ENCODE results near the gene H2AZ1. TPM values are rescaled to one million over a fixed set of nuclear protein-coding genes. Genes with fewer than 3 reads are reported as not detected.

Gene H2AZ1
- total and polyA plus RNA-seq, 8 donors: 151 to 597 (median 386) TPM

DNA sequence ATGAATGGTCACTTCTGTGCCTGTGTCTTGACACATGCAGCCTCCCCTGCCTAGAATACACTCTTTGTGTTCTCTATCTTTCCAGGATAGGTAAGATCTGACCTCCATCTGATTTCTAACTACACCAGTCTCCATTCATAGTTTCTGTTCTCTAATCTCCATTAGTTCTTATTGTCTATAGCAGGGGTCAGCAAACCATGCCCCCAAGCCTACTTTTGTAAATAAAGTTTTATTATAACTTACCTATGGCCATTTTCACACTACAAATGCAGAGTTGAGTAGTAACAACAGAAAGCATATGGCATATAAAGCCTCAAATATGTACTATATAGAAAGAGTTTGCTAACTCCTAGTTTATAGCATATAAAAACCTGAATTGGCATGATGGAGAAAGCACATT is 37.6 kb upstream of the H2AZ1 start:
- intact Hi-C loops (cut with DNase I): no loop called here
- ATAC-seq: no peak
- no peaks in the 10 kb centered on the region for H3K27me3 ChIP-seq
- H3K9me3 ChIP-seq: no peaks in the 10 kb centered on the region
- H3K36me3 ChIP-seq: no peaks in the 10 kb centered on the region
- no peak for TF ChIP-seq CTCF (IDR thresholded peaks at IDR 0.05)
- H3K4me3 ChIP-seq: no peak overlapping the region
- no peaks in the 10 kb centered on the region for H3K4me1 ChIP-seq
- DNase-seq: no peak
- H3K27ac ChIP-seq: no peak overlapping the region

DNA sequence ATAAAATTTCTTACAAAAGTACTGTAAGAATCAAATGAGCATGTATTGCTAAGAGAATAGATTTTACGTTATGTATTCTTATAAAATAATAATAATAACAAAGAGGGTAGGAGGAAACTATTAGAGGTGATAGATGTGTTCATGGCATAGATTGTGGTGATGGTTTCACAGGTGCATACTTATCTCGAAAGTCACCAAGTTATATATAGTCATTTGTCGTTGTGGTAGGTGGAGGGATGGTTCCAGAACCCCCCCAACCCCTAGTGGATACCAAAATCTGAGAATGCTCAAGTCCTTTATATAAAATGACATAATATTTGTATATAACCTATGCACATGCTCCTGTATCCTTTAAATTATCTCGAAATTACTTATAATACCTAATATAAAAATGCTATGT is 36.7 kb upstream of the H2AZ1 start:
- DNase-seq: no peak
- Histone ChIP-seq H3K27me3 (no peaks in the 10 kb centered on the region), H3K4me3 (no peak overlapping the region), H3K36me3 (no peaks in the 10 kb centered on the region), H3K9me3 (no peaks in the 10 kb centered on the region), H3K4me1 (no peaks in the 10 kb centered on the region), H3K27ac (no peak overlapping the region)
- ATAC-seq: no peak
- no peak for TF ChIP-seq CTCF (IDR thresholded peaks at IDR 0.05)
- intact Hi-C loops (cut with DNase I): no loop called here

GRCh38 chr4:99983289-99983943 is 33.3 kb upstream of the H2AZ1 start:
- Histone ChIP-seq H3K9me3 (no peaks in the 10 kb centered on the region), H3K4me1 (no peaks in the 10 kb centered on the region), H3K27me3 (no peaks in the 10 kb centered on the region), H3K27ac (no peak overlapping the region), H3K36me3 (no peaks in the 10 kb centered on the region), H3K4me3 (no peak overlapping the region)
- TF ChIP-seq CTCF (IDR thresholded peaks at IDR 0.05): no peak
- ATAC-seq: no peak
- no peak for DNase-seq
- intact Hi-C loops (cut with DNase I): no loop called here

GRCh38 chr4:99979872-99980271 is 29.8 kb upstream of the H2AZ1 start:
- Histone ChIP-seq H3K4me3 (no peak overlapping the region), H3K9me3 (peaks cover 0 to 4% of the 10 kb centered on the region in 2 donors), H3K27me3 (no peaks in the 10 kb centered on the region), H3K36me3 (no peaks in the 10 kb centered on the region), H3K4me1 (no peaks in the 10 kb centered on the region), H3K27ac (no peak overlapping the region)
- ATAC-seq: no peak
- DNase-seq: no peak
- no peak for TF ChIP-seq CTCF (IDR thresholded peaks at IDR 0.05)
- intact Hi-C loops (cut with DNase I): no loop called here

DNA sequence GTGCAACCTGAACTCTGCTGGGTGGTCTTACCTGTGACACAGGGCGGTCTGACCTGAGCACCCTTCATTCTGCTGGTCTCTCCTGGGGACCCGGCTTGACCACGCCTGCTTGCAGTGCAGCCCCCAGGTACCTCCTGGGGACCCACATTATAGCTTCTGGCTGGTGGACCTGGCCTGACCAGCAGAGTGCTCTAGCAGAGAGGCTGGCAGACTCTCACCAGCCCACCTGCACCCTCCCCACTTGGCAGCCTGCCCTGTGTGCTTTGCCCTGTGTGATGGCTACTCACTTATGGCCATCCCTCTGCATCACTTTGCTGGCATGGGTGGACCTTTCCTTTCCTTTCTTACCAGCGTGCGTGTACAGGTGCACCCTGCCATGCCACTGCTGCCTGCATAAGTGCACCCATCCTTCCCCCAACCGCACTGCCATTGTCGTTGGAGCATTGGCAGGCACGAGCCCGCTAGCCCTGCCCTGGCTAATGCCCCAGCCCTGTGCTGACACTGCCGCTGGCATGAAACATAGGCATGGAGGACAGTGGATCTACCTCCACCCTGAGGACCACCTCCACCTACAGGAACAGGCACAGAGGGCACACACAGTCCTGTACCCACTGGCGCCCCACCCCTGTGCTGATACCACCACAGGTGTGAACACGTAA is 21.5 kb upstream of the H2AZ1 start:
- no peak overlapping the region for H3K27ac ChIP-seq
- H3K36me3 ChIP-seq: no peaks in the 10 kb centered on the region
- DNase-seq (no peak), ATAC-seq (no peak)
- intact Hi-C loops (cut with DNase I): no loop called here
- peaks cover 0 to 4% of the 10 kb centered on the region in 2 donors for H3K9me3 ChIP-seq
- no peak for TF ChIP-seq CTCF (IDR thresholded peaks at IDR 0.05)
- H3K4me1 ChIP-seq: no peaks in the 10 kb centered on the region
- H3K27me3 ChIP-seq: no peaks in the 10 kb centered on the region
- no peak overlapping the region for H3K4me3 ChIP-seq
